SKM-1 treated with dmso at 0.1 percent for 144 hours (cell line): ENCODE data around the gene C11orf52.
A peak's percentile ranks its signal among the peaks of the same experiment; 100 is the strongest.

Source experiments
- DNase-seq: peaks from one replicate; lab custom pipeline; 2025; ENCODE audit not compliant: unreplicated experiment; lab: John Stamatoyannopoulos, UW

C11orf52 gene

DNA sequence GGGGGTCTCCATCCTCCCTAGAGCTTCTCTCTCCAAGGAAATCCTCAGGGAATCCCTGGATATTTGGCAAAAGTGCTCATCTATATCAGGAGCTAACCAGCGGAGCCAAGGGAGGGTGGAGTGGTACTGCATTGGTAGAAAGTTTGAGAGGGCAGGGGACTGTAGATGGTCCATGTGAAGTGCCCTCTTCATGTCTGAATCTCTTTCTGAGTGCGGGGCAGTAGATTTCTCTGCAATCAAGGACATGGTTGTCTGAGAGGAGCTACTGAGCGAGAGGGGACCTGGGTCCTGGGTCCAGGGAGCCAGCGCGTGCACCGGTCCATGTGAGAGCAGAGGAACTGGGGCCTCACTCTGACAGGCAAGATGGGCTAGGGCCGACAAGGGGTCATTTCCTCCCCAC is 19.1 kb downstream of the C11orf52 start:
- no peak for DNase-seq

DNA sequence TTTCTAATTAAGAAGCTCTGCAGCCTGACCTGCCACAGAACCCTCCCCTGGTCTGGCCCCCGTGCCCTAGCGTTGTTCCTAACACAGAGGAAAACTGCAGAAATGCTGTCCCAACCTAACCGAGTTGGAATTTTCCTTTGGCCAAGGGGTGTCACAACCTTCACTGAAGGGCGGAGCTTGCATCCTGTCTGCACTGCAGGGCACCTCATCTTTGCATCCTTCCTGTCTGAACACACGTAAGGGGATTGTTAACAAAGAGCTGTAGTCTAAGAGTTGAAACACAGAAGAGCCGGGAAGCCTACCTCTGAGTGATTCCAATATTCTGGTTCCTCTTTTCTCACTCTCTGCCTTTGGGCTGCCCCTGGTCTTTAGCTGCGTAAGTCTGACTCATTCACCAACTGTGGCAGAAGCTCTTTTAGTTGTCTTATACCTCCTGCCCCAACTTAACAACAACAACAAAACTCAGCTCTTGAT is 20.0 kb downstream of the C11orf52 start:
- DNase-seq = peak; percentile 91

DNA sequence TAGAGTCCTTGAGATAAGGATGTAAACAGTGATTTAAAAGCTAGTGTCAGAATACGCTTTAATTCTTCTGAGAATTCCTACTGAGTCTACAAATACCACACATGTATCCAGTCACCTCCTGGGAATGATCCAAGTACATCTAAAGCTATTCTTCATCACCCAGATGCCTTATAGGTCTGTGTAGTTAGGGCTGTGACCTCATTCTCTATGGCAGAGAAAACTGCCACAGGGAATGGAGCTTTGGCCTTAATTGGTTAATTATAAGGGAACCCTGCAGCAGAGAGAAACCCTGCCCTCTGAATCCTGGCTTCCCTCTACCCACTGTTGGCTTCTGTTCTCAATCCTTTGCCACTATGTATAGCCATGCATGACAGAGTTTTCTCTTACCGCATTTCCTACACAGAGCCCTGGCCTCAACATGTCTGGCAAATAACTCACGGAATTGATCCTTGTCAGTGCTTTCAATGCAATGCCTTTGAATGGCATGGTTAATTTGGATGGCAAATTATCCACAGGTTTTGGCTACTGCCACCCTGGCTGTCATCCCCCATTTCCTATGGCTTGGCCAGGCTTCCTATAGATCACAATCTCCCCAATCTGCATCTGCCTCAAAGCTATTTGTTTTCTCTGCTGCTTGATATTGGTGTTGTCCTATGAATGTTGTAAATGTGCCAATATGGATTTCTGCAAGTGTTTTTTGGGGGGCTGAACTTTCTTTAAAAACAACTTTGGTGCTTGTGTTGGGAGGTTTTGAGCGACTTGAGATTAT is 21.3 kb downstream of the C11orf52 start:
- no peak for DNase-seq

- no peak for DNase-seq
These were observed 23.2 kb downstream of the C11orf52 start for GRCh38 chr11:111941963-111942362.

DNA sequence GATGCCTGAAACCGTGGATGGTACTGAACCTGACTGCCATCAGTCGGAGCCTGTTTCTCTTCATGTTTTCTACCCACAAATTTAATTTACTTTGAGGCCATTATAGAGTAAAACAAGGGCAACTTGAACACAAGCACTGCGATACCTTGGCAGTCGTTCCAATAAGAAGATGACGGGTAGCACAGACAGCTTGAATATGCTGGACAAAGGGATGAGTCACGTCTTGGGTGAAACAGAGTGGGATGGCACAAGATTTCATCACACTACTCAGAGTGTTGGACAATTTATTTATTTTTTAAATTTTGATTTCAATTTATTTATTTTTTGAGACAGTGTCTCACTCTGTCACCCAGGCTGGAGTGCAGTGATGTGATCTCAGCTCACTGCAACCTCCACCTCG is 24.1 kb downstream of the C11orf52 start:
- DNase-seq = no peak

DNA sequence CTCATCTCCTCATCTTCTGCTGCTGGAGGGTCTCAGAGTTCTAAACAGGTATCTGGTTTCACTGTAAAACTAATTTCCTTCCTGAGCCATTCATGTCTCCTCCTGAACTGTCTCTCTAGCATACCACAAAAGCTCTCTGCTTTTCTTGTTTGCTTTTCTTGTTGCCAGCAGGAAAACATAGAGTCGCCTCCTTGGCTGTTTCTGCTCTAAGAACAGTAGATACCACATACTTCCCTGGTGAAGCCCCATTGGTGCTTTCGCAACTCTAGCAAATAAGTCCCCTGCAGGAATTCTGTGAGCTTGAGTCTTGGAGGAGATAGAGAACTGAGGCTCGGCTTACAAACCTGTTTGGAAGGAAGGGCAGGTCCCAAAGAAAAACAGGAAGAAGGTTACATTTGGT is 25.4 kb downstream of the C11orf52 start:
- DNase-seq = no peak

DNA sequence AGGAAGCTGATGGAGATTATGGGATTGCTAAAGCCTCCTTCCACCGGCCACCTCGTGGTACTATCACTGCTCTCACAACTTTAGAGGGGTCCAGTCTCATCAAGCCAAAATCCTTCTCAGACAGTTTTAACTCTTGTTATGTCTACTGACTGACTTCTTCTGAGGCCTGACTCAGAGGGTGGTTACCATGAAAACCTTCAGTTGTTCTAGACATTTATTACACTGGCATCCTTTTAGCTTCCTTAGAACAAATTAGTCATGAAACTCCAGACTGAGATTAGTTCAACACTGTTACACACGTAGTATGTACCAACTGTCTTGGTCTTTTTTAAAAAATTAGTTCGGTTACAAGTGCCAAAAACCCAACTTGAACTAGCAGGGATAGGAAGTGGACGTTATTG is 25.9 kb downstream of the C11orf52 start:
- DNase-seq = no peak

GRCh38 chr11:111945198-111945597 is 26.5 kb downstream of the C11orf52 start:
- no peak for DNase-seq

- DNase-seq = no peak
These were observed 27.8 kb downstream of the C11orf52 start for GRCh38 chr11:111946499-111946898.

DNA sequence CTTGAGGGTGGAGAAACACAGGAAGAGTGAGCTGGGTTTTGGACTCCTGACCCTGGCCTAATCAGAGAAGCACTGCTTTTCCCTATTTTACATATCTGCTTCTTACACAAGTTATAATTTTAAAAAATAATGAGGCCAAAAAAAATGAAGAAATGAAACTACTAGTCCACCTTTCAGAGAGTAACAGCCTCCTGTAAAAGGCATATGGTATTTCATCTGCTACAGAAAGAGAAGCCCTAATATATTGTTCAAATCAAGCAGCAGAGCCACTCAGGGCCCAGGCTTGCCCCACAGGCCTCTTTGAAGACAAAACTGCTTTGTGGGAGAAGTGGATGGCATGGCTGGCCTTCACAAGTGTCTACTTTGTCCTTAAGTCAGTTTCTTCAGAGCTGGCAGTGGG is 28.4 kb downstream of the C11orf52 start:
- no peak for DNase-seq

GRCh38 chr11:111949519-111950426 is 31.1 kb downstream of the C11orf52 start:
- no peak for DNase-seq

GRCh38 chr11:111951565-111951964 is 32.9 kb downstream of the C11orf52 start:
- DNase-seq = no peak

GRCh38 chr11:111954154-111954553 is 35.4 kb downstream of the C11orf52 start:
- DNase-seq = no peak

DNA sequence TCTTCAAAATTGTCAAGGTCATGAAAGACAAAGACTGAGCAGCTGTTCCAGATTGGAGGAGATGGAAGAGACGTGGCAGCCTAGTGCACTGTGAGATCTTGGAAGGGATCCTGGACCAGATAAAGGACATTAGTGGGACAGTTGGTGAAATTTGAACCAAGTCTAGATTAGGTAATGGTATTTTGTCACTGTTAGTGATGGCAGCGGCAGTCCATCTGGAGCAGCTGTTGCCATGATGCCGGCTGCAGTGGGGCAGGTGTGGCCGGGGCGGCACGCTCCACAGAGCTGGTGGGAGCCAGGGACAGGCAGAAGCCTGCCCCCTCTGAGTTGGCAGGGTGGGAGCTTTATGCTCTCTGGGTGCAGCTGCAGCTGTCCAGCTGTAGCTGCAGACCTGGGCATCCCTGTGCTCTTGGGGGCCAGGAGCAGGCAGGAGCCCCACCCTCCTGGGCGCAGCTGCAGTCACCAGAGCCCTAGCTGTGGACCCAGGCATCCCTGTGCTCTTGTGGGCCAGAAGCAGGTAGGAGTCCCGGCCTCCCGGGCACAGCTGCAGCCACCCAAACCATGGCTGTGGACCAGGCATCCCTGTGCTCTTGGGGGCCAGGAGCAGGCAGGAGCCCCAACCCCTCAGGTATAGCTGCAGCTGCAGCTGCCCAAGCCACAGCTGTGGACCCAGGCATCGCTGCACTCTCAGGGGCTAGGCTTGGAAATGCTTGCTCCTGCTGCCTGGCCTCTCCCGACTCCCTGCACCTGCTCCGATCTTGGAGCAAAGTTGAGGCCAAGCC is 39.1 kb downstream of the C11orf52 start:
- no peak for DNase-seq

DNA sequence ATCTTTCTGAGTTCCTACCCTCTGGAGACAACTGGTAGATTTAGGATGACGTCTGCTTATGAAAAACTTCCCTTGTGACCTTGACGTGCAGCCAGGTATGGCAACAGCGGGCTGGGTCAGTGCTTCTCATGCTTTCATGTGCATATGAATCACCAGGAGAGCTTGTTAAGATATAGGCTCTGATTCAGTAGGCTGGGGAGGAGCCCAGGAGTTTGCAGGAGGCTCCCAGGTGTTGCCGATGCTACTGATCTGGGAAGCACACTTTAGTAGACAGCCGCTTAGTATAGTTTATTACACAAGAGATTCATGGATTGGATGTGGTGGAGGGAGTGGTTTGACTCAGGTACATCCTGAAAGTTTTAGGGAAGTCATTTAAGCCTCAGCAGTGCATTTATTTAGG is 42.2 kb downstream of the C11orf52 start:
- no peak for DNase-seq

DNA sequence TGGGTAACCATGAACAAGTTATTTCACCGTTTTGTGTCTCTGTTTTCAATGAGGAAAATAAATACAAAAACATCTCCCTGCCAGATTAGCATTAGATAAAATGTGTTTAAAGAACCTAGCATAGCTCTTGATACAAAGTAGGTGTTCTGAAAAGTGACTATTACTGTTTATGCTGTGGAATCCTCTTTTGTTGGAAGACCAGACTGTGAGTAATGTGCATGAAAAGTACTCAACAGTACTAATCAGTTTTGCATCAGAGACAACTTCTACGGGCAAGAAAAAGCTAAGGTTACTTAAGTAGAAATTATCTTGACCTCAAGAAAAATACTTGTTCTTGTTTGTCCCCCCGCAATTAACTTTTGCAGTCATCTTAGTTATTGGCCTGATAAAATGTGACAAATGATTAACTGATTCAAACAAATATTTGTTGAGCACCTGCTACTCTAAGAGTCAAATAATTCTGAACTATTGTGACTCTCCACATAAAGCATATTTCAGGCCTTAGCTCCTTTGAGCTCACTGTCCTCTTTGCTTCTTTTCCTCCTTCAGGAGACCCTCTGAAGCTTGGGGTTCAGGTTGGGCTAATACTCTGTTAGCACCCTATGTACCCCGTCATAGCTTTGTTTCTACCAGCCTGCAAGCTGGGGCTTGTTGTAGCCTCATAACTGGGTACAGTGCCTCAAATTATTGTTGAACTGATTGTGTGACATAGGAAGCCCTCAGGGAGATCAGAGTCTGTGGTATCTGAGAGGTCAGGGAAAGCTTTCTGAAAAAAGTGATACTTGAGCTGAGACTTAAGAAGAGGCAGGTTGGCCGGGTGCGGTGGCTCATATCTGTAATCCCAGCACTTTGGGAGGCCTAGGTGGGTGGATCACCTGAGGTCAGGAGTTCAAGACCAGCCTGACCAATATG is 42.9 kb downstream of the C11orf52 start:
- no peak for DNase-seq

- no peak for DNase-seq
These were observed 45.2 kb downstream of the C11orf52 start for GRCh38 chr11:111963931-111964340.

- no peak for DNase-seq
These were observed 48.0 kb downstream of the C11orf52 start for GRCh38 chr11:111966678-111967077.

DNA sequence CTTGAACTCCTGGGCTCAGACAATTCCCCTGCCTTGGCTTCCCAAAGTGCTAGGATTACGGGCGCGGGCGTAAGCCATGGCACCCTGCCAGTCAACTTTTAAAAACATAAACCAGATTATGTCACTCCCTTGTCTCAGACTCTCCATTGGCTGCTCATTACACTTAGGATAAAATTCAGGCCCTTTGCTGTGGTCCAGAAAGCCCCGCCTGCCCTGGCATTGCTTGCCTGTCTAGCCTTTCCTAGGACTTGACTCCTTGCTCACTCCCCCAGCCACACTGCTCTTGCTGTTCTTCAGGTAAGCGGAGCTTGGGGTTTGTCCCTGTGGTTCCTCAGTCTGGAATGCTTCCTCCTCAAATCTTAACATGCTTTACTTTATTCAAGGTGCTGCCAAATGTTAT is 48.9 kb downstream of the C11orf52 start:
- no peak for DNase-seq

- no peak for DNase-seq
These were observed 50.6 kb downstream of the C11orf52 start for GRCh38 chr11:111969344-111969743.
